Measurements from ENCODE around the gene TGFBR1. TPM values are rescaled to one million over a fixed set of nuclear protein-coding genes. Genes with fewer than 3 reads are reported as not detected.

Gene TGFBR1
- total RNA-seq, 1 experiment from 2014 or later = 17.9 TPM

DNA sequence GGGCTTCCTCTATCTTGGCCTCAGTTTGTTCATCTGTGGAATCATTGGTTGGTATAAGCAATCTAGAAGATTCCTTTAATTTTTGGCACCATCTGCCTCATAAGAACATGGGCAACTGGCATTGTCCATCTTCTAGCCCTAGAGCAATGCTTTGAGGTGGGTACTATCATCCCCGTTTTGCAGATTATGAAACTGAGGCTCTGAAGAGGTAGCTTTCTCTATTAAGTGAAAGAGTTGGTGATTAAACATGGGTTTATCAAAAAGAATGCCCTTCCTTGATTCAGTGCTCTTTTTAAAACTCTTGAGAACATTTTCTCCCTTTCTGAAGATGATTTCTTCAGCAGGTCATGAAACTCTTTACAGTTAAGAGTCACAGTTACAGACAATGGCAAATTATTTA, 42.4 kb upstream of the TGFBR1 start:
- Histone ChIP-seq H3K9ac (ENCODE audit: low read length) (no peak overlapping the region), H2AFZ (ENCODE audit: low read length) (no peak overlapping the region), H3K9me3 (ENCODE audit: low read length) (no peaks in the 10 kb centered on the region), H3K9me2 (replicated peaks; ENCODE audit: insufficient read depth, low read length) (no peaks in the 10 kb centered on the region), H3K36me3 (ENCODE audit: insufficient read depth, low read length) (no peaks in the 10 kb centered on the region), H3K4me1 (ENCODE audit: low read length) (peaks cover 34% of the 10 kb centered on the region), H3K79me2 (ENCODE audit: low read length) (no peaks in the 10 kb centered on the region), H3K27ac (ENCODE audit: low read length) (no peak overlapping the region), H4K20me1 (ENCODE audit: insufficient read depth, low read depth, low read length) (no peaks in the 10 kb centered on the region), H3K4me2 (ENCODE audit: low read depth, low read length, poor library complexity, severe bottlenecking) (no peak overlapping the region), H3K27me3 (ENCODE audit: low read length) (no peaks in the 10 kb centered on the region), H3K4me3 (ENCODE audit: low read length) (no peak overlapping the region)
- DNase-seq = no peak

DNA sequence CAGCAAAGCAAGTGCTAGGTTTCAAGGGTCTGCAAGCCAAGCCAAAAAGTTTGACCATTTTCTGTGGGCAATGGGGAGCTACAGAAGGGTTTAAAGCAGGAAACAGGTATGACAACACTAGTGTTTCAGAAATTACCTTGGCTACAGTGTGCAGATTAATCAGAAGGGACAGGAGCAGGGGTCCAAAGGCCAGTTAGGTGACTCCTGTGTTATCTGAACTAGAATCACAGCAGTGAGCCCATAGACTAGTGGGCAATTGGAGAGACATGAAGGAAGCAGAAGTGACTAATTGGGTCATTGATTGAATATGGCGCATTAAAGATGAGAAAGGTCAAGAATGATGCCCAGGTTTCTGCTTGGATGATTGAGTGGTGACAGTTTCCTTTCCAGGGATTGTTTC, 41.4 kb upstream of the TGFBR1 start:
- H3K9ac ChIP-seq (ENCODE audit: low read length) = no peak overlapping the region
- DNase-seq = no peak
- H3K79me2 ChIP-seq (ENCODE audit: low read length) = no peaks in the 10 kb centered on the region
- no peaks in the 10 kb centered on the region for H3K27me3 ChIP-seq (ENCODE audit: low read length)
- H3K9me3 ChIP-seq (ENCODE audit: low read length) = no peaks in the 10 kb centered on the region
- no peak overlapping the region for H3K27ac ChIP-seq (ENCODE audit: low read length)
- peaks cover 24% of the 10 kb centered on the region for H3K4me1 ChIP-seq (ENCODE audit: low read length)
- no peak overlapping the region for H3K4me3 ChIP-seq (ENCODE audit: low read length)
- H3K4me2 ChIP-seq (ENCODE audit: low read depth, low read length, poor library complexity, severe bottlenecking) = no peak overlapping the region
- H2AFZ ChIP-seq (ENCODE audit: low read length) = no peak overlapping the region
- H4K20me1 ChIP-seq (ENCODE audit: insufficient read depth, low read depth, low read length) = no peaks in the 10 kb centered on the region
- no peaks in the 10 kb centered on the region for H3K9me2 ChIP-seq (replicated peaks; ENCODE audit: insufficient read depth, low read length)
- H3K36me3 ChIP-seq (ENCODE audit: insufficient read depth, low read length) = no peaks in the 10 kb centered on the region

DNA sequence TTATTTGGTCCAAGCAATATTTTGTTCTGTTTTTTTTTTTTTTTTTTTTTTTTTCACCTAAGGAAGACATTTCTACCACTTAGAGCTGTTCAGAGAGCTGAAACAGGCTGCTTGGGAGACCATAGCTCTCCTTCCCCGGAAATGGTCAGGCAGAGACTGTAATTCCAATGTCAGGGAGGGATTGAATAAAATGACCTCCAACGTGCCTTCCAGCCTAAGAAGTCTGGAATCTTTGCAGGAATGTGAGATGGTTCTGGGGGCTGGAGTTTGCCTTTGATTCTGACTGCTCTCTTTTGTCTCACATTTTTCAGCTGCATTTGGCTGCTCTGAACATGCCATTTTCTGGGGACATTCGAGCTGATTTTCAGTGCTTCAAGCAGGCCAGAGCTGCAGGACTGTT, 38.3 kb upstream of the TGFBR1 start:
- H3K4me1 ChIP-seq (ENCODE audit: low read length) = peaks cover 27% of the 10 kb centered on the region
- H3K4me3 ChIP-seq (ENCODE audit: low read length) = no peak overlapping the region
- no peak overlapping the region for H3K27ac ChIP-seq (ENCODE audit: low read length)
- no peak overlapping the region for H2AFZ ChIP-seq (ENCODE audit: low read length)
- DNase-seq = no peak
- no peak overlapping the region for H3K9ac ChIP-seq (ENCODE audit: low read length)
- no peaks in the 10 kb centered on the region for H3K9me2 ChIP-seq (replicated peaks; ENCODE audit: insufficient read depth, low read length)
- H3K36me3 ChIP-seq (ENCODE audit: insufficient read depth, low read length) = no peaks in the 10 kb centered on the region
- H3K79me2 ChIP-seq (ENCODE audit: low read length) = no peaks in the 10 kb centered on the region
- no peaks in the 10 kb centered on the region for H3K27me3 ChIP-seq (ENCODE audit: low read length)
- H3K4me2 ChIP-seq (ENCODE audit: low read depth, low read length, poor library complexity, severe bottlenecking) = no peak overlapping the region
- H4K20me1 ChIP-seq (ENCODE audit: insufficient read depth, low read depth, low read length) = no peaks in the 10 kb centered on the region
- no peaks in the 10 kb centered on the region for H3K9me3 ChIP-seq (ENCODE audit: low read length)

DNA sequence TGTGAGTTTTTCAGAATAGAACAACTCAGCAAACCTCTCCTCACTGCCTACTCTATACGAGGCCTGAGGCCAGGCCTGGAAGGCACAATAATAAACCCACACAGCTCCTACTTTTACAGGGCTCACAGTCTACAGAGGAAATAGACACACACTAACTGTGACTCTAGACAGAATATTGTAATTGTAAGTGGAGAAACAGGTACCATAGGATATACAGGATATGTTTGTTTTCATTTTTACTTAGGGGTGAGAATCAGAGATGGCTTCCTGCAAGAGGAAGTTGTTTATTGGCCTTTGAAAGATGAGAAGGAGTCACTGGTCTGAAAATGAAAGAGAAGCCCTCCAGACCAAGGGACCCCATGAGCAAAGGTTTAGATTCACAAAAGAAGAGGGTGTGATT, 35.8 kb upstream of the TGFBR1 start:
- Histone ChIP-seq H2AFZ (ENCODE audit: low read length) (no peak overlapping the region), H3K4me3 (ENCODE audit: low read length) (no peak overlapping the region), H3K36me3 (ENCODE audit: insufficient read depth, low read length) (no peaks in the 10 kb centered on the region), H3K9me3 (ENCODE audit: low read length) (no peaks in the 10 kb centered on the region), H3K79me2 (ENCODE audit: low read length) (no peaks in the 10 kb centered on the region), H4K20me1 (ENCODE audit: insufficient read depth, low read depth, low read length) (no peaks in the 10 kb centered on the region), H3K27me3 (ENCODE audit: low read length) (no peaks in the 10 kb centered on the region), H3K27ac (ENCODE audit: low read length) (no peak overlapping the region), H3K4me1 (ENCODE audit: low read length) (peaks cover 30% of the 10 kb centered on the region), H3K4me2 (ENCODE audit: low read depth, low read length, poor library complexity, severe bottlenecking) (no peak overlapping the region), H3K9me2 (replicated peaks; ENCODE audit: insufficient read depth, low read length) (no peaks in the 10 kb centered on the region), H3K9ac (ENCODE audit: low read length) (no peak overlapping the region)
- DNase-seq = no peak

DNA sequence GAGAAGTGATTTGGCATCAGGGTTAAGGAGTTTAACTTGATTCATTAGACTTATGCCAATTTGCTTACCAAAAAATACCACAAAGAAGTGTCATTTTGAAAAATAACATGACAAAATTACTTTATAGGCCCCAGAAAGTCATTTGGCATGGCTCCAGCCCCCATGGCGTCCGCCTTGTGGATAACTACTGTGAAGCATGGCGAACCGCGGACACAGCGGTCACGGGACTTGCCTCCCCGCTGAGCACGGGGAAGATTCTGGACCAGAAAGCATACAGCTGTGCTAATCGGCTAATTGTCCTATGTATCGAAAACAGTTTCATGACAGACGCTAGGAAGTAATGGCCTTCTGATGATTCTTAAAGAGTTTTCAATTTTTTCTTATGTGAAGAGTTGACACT, 35.4 kb upstream of the TGFBR1 start:
- DNase-seq = no peak
- Histone ChIP-seq H3K4me2 (ENCODE audit: low read depth, low read length, poor library complexity, severe bottlenecking) (no peak overlapping the region), H3K27me3 (ENCODE audit: low read length) (no peaks in the 10 kb centered on the region), H3K27ac (ENCODE audit: low read length) (no peak overlapping the region), H2AFZ (ENCODE audit: low read length) (no peak overlapping the region), H3K79me2 (ENCODE audit: low read length) (no peaks in the 10 kb centered on the region), H3K9me3 (ENCODE audit: low read length) (no peaks in the 10 kb centered on the region), H4K20me1 (ENCODE audit: insufficient read depth, low read depth, low read length) (no peaks in the 10 kb centered on the region), H3K9ac (ENCODE audit: low read length) (no peak overlapping the region), H3K4me3 (ENCODE audit: low read length) (no peak overlapping the region), H3K9me2 (replicated peaks; ENCODE audit: insufficient read depth, low read length) (no peaks in the 10 kb centered on the region), H3K4me1 (ENCODE audit: low read length) (peaks cover 30% of the 10 kb centered on the region), H3K36me3 (ENCODE audit: insufficient read depth, low read length) (no peaks in the 10 kb centered on the region)

DNA sequence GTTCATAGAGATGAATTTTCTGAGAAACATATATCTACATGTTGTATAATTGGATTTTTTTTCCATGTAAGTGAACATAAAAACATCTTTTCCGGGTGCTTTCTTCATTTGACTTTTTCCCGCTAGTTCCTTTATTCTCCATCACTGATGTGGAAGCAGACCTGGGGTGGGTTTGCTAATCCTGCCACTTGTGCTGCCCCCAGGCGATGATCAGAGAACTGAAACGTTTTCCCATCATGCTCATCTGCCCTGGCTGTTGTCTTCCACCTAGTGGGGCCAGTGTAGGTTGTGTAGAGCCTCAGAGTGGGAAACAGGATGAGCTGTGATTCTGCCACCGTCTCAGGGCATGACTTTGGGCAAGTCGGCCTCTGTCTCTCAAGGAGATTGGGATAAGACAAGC, 34.2 kb upstream of the TGFBR1 start:
- Histone ChIP-seq H3K9me3 (ENCODE audit: low read length) (no peaks in the 10 kb centered on the region), H4K20me1 (ENCODE audit: insufficient read depth, low read depth, low read length) (no peaks in the 10 kb centered on the region), H3K36me3 (ENCODE audit: insufficient read depth, low read length) (no peaks in the 10 kb centered on the region), H3K27ac (ENCODE audit: low read length) (no peak overlapping the region; the same call in 1 of the 2 replicates), H2AFZ (ENCODE audit: low read length) (peak overlapping the region; percentile 82), H3K27me3 (ENCODE audit: low read length) (no peaks in the 10 kb centered on the region), H3K4me1 (ENCODE audit: low read length) (peaks cover 30% of the 10 kb centered on the region), H3K9ac (ENCODE audit: low read length) (no peak overlapping the region), H3K9me2 (replicated peaks; ENCODE audit: insufficient read depth, low read length) (no peaks in the 10 kb centered on the region), H3K4me3 (ENCODE audit: low read length) (peak overlapping the region; percentile 42), H3K4me2 (ENCODE audit: low read depth, low read length, poor library complexity, severe bottlenecking) (peak overlapping the region; percentile 50), H3K79me2 (ENCODE audit: low read length) (no peaks in the 10 kb centered on the region)
- DNase-seq = peak; percentile 72

DNA sequence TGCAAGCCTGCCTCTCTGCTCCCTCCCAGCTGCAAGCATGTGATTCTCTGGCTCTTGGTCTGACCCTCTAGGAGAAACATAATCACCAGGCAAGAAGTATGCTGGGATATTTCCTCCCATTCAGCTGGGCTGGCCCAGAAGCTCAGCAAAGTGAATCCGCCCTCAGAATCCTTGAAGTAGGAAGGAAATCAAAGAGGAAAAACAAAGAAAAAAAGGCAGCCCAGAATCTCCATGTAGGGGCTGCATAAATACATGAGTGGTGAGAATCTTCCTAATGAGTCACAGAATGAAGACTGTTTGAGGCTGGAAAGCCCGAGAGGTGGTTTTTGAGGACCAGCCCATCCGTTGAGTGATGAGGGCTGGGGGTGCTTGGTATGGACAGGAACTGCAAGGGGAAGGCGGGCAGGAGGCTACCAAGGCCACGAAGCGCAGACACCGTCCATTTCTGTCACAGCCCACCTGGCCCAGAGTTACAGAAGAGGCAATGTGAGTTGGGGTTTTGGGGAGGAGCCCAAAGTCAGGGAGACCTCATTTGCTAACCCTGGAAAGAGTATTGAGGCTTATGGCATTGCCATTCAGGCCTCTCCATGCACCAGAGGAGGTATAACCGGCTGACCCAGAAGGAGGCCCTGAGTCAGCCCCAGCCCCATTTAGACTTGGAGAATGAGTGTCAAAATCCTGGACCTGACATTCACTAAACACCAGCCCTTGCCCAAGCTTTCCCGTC, 33.4 kb upstream of the TGFBR1 start:
- Histone ChIP-seq H3K9me2 (replicated peaks; ENCODE audit: insufficient read depth, low read length) (no peaks in the 10 kb centered on the region), H3K4me2 (ENCODE audit: low read depth, low read length, poor library complexity, severe bottlenecking) (peak overlapping the region; percentile 50), H3K4me3 (ENCODE audit: low read length) (peak overlapping the region; percentile 42), H2AFZ (ENCODE audit: low read length) (peak overlapping the region; percentile 82), H3K9me3 (ENCODE audit: low read length) (no peaks in the 10 kb centered on the region), H3K27me3 (ENCODE audit: low read length) (no peaks in the 10 kb centered on the region), H3K9ac (ENCODE audit: low read length) (peak overlapping the region; percentile 26; the same call in 1 of the 2 replicates), H3K4me1 (ENCODE audit: low read length) (peaks cover 32% of the 10 kb centered on the region), H3K27ac (ENCODE audit: low read length) (no peak overlapping the region), H4K20me1 (ENCODE audit: insufficient read depth, low read depth, low read length) (no peaks in the 10 kb centered on the region), H3K36me3 (ENCODE audit: insufficient read depth, low read length) (no peaks in the 10 kb centered on the region), H3K79me2 (ENCODE audit: low read length) (no peaks in the 10 kb centered on the region)
- no peak for DNase-seq

DNA sequence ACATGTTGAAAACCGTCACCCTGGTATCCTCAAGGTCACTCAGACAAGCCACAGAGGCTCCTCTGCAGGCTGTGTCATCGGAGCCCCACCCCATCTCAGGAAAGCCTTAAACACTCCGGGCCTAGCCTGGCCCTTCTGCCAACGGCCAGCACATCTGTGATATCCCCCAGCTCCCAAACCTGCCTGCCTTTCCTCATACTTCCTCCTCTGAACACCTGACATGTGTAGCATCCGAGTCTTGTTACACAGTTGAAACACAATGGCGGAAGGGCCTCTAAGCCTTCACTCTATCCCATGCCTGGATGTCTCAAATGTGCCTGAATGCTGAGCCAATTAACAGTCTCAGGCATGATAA, 32.9 kb upstream of the TGFBR1 start:
- Histone ChIP-seq H3K36me3 (ENCODE audit: insufficient read depth, low read length) (no peaks in the 10 kb centered on the region), H3K27ac (ENCODE audit: low read length) (no peak overlapping the region), H3K27me3 (ENCODE audit: low read length) (no peaks in the 10 kb centered on the region), H3K9me2 (replicated peaks; ENCODE audit: insufficient read depth, low read length) (no peaks in the 10 kb centered on the region), H3K4me2 (ENCODE audit: low read depth, low read length, poor library complexity, severe bottlenecking) (no peak overlapping the region), H3K4me1 (ENCODE audit: low read length) (peaks cover 37% of the 10 kb centered on the region), H3K9ac (ENCODE audit: low read length) (no peak overlapping the region), H3K4me3 (ENCODE audit: low read length) (no peak overlapping the region), H4K20me1 (ENCODE audit: insufficient read depth, low read depth, low read length) (no peaks in the 10 kb centered on the region), H2AFZ (ENCODE audit: low read length) (no peak overlapping the region), H3K9me3 (ENCODE audit: low read length) (no peaks in the 10 kb centered on the region), H3K79me2 (ENCODE audit: low read length) (no peaks in the 10 kb centered on the region)
- no peak for DNase-seq
